Neuron (in vitro differentiated cells): Measurements from ENCODE around the gene SLC25A21.

Source experiments
- H2AFZ ChIP-seq: one replicate; pipeline ENCODE4 v1.6.1; 2013; ENCODE audit warnings: low read depth, mild to moderate bottlenecking, inconsistent platforms, low read length, moderate library complexity
- H3K27me3 ChIP-seq: one replicate; pipeline ENCODE4 v1.6.1; 2013; ENCODE audit warnings: low read length; ENCODE audit not compliant: insufficient read depth
- H3K36me3 ChIP-seq: one replicate; pipeline ENCODE4 v1.6.1; 2013; ENCODE audit warnings: low read length; ENCODE audit not compliant: insufficient read depth
- H3K4me1 ChIP-seq: one replicate; pipeline ENCODE4 v1.6.1; 2013; ENCODE audit warnings: low read length; ENCODE audit not compliant: insufficient read depth
- H3K4me3 ChIP-seq: 2 replicates; pipeline ENCODE4 v1.5.1; 2013; ENCODE audit warnings: mild to moderate bottlenecking, low read length, moderate library complexity
- H3K9me3 ChIP-seq: one replicate; pipeline ENCODE4 v1.6.1; 2013; ENCODE audit warnings: low read length

SLC25A21 gene

GRCh38 chr14:36941783-36942521 lies 230.5 kb downstream of the SLC25A21 start:
- H3K9me3 ChIP-seq = no peaks in the 10 kb centered on the region

GRCh38 chr14:36940476-36940875 lies 231.9 kb downstream of the SLC25A21 start:
- Histone ChIP-seq H3K9me3 (no peaks in the 10 kb centered on the region), H3K27me3 (no peaks in the 10 kb centered on the region), H2AFZ (no peak overlapping the region), H3K4me1 (no peaks in the 10 kb centered on the region), H3K4me3 (no peak overlapping the region), H3K36me3 (no peaks in the 10 kb centered on the region)

More at GRCh38 chr14:36941783-36942521, 230.5 kb downstream of the SLC25A21 start:
- Histone ChIP-seq H3K4me1 (no peaks in the 10 kb centered on the region), H3K27me3 (no peaks in the 10 kb centered on the region), H2AFZ (no peak overlapping the region), H3K4me3 (no peak overlapping the region), H3K36me3 (no peaks in the 10 kb centered on the region)

- no peaks in the 10 kb centered on the region for H3K4me1 ChIP-seq
- H3K9me3 ChIP-seq = no peaks in the 10 kb centered on the region
- no peak overlapping the region for H2AFZ ChIP-seq
These were observed 233.1 kb downstream of the SLC25A21 start for GRCh38 chr14:36939265-36939664.

GRCh38 chr14:36938678-36939077 lies 233.7 kb downstream of the SLC25A21 start:
- Histone ChIP-seq H3K9me3 (no peaks in the 10 kb centered on the region), H3K27me3 (no peaks in the 10 kb centered on the region), H3K36me3 (no peaks in the 10 kb centered on the region), H3K4me3 (no peak overlapping the region), H2AFZ (no peak overlapping the region), H3K4me1 (no peaks in the 10 kb centered on the region)

More at GRCh38 chr14:36939265-36939664, 233.1 kb downstream of the SLC25A21 start:
- no peaks in the 10 kb centered on the region for H3K36me3 ChIP-seq
- H3K4me3 ChIP-seq = no peak overlapping the region
- no peaks in the 10 kb centered on the region for H3K27me3 ChIP-seq

GRCh38 chr14:36935976-36936678 lies 236.3 kb downstream of the SLC25A21 start:
- Histone ChIP-seq H3K27me3 (no peaks in the 10 kb centered on the region), H3K36me3 (no peaks in the 10 kb centered on the region), H3K4me3 (no peak overlapping the region), H2AFZ (no peak overlapping the region), H3K4me1 (no peaks in the 10 kb centered on the region), H3K9me3 (no peaks in the 10 kb centered on the region)

DNA sequence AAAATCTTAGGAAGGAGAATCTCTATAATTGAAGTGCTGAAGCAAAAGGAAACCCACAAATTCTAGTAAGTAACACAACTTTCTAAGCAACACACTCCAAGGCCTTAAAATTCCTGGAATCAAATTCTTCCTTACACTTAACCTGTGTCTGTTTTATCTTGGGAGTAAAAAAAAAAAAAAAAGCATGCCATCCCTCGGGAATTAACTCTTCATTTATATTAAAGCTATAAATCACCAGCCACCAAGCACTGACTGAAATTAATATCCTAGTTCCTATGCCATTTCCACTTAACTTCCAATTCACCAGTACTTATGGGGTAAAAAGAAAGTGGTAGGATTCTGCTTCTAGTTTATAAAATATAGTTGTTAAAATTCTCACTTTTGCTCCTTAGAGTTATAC lies 238.1 kb downstream of the SLC25A21 start:
- H3K27me3 ChIP-seq = no peaks in the 10 kb centered on the region
- no peaks in the 10 kb centered on the region for H3K9me3 ChIP-seq
- H3K36me3 ChIP-seq = no peaks in the 10 kb centered on the region
- no peak overlapping the region for H3K4me3 ChIP-seq
- H3K4me1 ChIP-seq = no peaks in the 10 kb centered on the region
- no peak overlapping the region for H2AFZ ChIP-seq

DNA sequence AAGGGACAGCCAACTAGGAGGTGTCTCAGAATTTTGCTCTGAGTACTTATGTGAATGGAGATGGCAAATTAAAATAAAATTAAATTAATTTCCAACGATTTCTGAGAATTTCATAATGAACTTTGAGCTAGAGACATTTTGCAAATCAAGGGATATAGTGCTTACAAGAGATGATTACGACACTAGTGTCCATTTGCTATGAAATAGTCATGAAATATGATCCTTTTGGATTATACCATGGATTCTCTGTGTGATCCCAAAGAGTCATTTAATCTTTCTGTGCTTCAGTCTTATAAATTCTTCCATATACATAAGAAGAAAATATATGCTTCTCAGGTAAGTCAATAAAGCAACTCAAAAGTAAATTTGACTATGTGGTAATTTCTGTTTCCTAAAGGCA lies 240.6 kb downstream of the SLC25A21 start:
- H3K27me3 ChIP-seq = no peaks in the 10 kb centered on the region
- no peaks in the 10 kb centered on the region for H3K9me3 ChIP-seq
- H3K36me3 ChIP-seq = no peaks in the 10 kb centered on the region
- H2AFZ ChIP-seq = no peak overlapping the region
- no peaks in the 10 kb centered on the region for H3K4me1 ChIP-seq
- H3K4me3 ChIP-seq = no peak overlapping the region

- Histone ChIP-seq H3K36me3 (no peaks in the 10 kb centered on the region), H3K4me1 (no peaks in the 10 kb centered on the region), H2AFZ (no peak overlapping the region), H3K27me3 (no peaks in the 10 kb centered on the region), H3K4me3 (no peak overlapping the region), H3K9me3 (no peaks in the 10 kb centered on the region)
These were observed 244.0 kb downstream of the SLC25A21 start for GRCh38 chr14:36928432-36928831.

DNA sequence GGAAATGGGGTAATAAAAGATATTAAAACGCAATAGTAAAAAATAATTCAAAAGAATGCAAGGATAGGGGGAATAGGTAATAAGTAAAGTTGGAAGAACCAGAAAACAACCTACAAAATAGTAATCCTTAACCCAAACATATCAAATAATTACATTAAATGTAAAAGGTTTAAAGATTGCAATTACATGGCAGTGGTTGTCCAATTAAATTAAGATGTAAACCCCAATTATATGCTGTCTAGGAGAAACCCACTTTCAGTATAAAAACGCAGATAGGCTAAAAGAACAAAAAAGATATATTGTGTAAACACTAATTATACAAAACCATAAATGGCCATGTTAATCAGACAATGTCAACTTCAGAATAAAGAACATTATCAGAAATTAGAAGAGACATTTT lies 247.3 kb downstream of the SLC25A21 start:
- Histone ChIP-seq H3K36me3 (no peaks in the 10 kb centered on the region), H3K9me3 (no peaks in the 10 kb centered on the region), H3K4me3 (no peak overlapping the region), H3K4me1 (no peaks in the 10 kb centered on the region), H3K27me3 (no peaks in the 10 kb centered on the region), H2AFZ (no peak overlapping the region)

DNA sequence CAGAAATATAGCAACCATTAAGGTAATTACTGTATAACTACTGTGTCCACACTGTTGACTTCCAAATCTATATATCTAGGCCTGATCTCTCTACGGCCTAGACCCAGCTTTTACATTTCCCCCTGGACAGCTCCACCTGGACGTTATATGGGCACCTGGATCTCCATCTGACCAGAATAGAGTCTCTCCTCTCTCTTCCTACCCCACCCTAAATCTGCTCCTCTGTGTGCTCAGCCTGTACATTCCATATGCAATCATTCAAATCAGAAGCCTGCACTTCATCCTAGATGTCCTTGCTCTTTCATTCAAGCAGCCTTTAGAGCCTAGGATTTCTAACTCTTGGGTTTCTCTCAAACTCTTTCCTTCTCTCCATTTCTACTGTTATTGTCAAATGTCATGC lies 255.7 kb downstream of the SLC25A21 start:
- no peaks in the 10 kb centered on the region for H3K9me3 ChIP-seq
- no peaks in the 10 kb centered on the region for H3K36me3 ChIP-seq

GRCh38 chr14:36915081-36915480 lies 257.3 kb downstream of the SLC25A21 start:
- Histone ChIP-seq H3K4me1 (no peaks in the 10 kb centered on the region), H2AFZ (no peak overlapping the region), H3K4me3 (no peak overlapping the region), H3K27me3 (no peaks in the 10 kb centered on the region), H3K9me3 (no peaks in the 10 kb centered on the region), H3K36me3 (no peaks in the 10 kb centered on the region)

More for the DNA sequence above, 255.7 kb downstream of the SLC25A21 start:
- H3K27me3 ChIP-seq = no peaks in the 10 kb centered on the region
- H2AFZ ChIP-seq = no peak overlapping the region
- H3K4me3 ChIP-seq = no peak overlapping the region
- no peaks in the 10 kb centered on the region for H3K4me1 ChIP-seq

DNA sequence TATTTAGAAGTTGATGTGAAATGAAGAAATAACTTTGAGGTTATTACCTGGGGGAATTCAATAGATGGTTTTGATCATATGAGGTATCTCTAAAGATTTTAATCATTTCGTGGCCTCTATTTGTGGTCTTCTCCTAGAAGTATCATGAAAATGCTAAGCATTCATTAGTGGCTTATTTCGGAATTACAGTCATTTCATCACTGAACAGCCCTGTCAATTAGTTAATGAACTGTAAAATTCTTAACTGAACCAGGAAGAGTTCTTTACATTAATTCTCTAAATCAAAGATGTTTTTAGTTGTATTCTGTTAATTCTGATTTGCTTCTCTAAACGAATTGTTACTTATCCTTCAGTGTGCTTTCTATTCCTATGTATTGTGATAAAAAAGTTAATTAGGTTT lies 261.8 kb downstream of the SLC25A21 start:
- Histone ChIP-seq H3K4me1 (no peaks in the 10 kb centered on the region), H3K9me3 (no peaks in the 10 kb centered on the region), H3K36me3 (no peaks in the 10 kb centered on the region), H2AFZ (no peak overlapping the region), H3K4me3 (no peak overlapping the region), H3K27me3 (no peaks in the 10 kb centered on the region)

- H2AFZ ChIP-seq = no peak overlapping the region
- no peaks in the 10 kb centered on the region for H3K4me1 ChIP-seq
- no peaks in the 10 kb centered on the region for H3K36me3 ChIP-seq
- H3K9me3 ChIP-seq = no peaks in the 10 kb centered on the region
- H3K4me3 ChIP-seq = no peak overlapping the region
- no peaks in the 10 kb centered on the region for H3K27me3 ChIP-seq
These were observed 267.0 kb downstream of the SLC25A21 start for GRCh38 chr14:36905272-36905888.
